K562 (cell line): ENCODE results near the gene FTO. TPM values are rescaled to one million over a fixed set of nuclear protein-coding genes. Genes with fewer than 3 reads are reported as not detected.

Experiments used
- ATAC-seq: fragments of 200-7000 bp; cut with Tn5 transposase; 3 replicates; pipeline ENCODE4 v1.9.1; 2020; ENCODE audit warnings: moderate library complexity
- BruUV-seq: library from RNA; stranded (reverse); fragments of 400-500 nt; replicated peaks from 2 replicates; lab custom pipeline; 2021; lab: Mats Ljungman, UMichigan
- CTCF ChIA-PET: fragments of 300-600 bp; formaldehyde crosslinking; extraction: SDS; loops from one replicate; lab custom pipeline; 2021; ENCODE audit warnings: low intra/inter-chr PET ratio; lab: Yijun Ruan, JAX
- POLR2A ChIA-PET: fragments of 300-600, 350-650 bp; sonication (Branson Sonifier 250); formaldehyde crosslinking; extraction: SDS; loops from one replicate; lab custom pipeline; 2021; ENCODE audit warnings: antibody characterized with exemption, inconsistent platforms; lab: Yijun Ruan, JAX
- DNase-seq, 4 experiments: peaks; one replicate each; pipeline versions ENCODE4 v3.0.0 to v3.0.0-alpha.2; 2011 to 2018; ENCODE audit warnings: low spot score in 3 of 4, mixed read lengths in 3 of 4; ENCODE audit errors: extremely low read depth in 1 of 4
- FAIRE-seq: peaks from 2 replicates; lab custom pipeline; 2011; peaks lifted over from hg19 to GRCh38; lab: Jason Lieb, UNC
- H2AFZ ChIP-seq: 2 replicates; pipeline ENCODE4 v1.6.0; 2011; ENCODE audit warnings: low read depth, low read length, control low read depth, inconsistent platforms
- H3K27ac ChIP-seq: fragments of 200-600 bp; 3 replicates; pipeline ENCODE4 v1.8.0; 2011; ENCODE audit warnings: low read depth, mild to moderate bottlenecking, control low read depth, inconsistent platforms, low read length, moderate library complexity, mixed read lengths; ENCODE audit errors: extremely low read depth
- H3K27me3 ChIP-seq, 2 experiments: fragments of 300-600 bp in 1 of 2; 2 replicates in 1 of 2; 3 replicates in 1 of 2; pipeline versions ENCODE4 v1.6.0 to v1.8.0; 2011; ENCODE audit warnings: inconsistent platforms in 2 of 2, low read length in 2 of 2, mild to moderate bottlenecking in 1 of 2, mixed read lengths in 1 of 2, moderate library complexity in 1 of 2; ENCODE audit not compliant: control insufficient read depth in 2 of 2, insufficient read depth in 2 of 2
- H3K36me3 ChIP-seq: fragments of 300-600 bp; 3 replicates; pipeline ENCODE4 v1.8.0; 2011; ENCODE audit warnings: mild to moderate bottlenecking, low read length, inconsistent platforms; ENCODE audit not compliant: control insufficient read depth, insufficient read depth
- H3K4me1 ChIP-seq, 2 experiments: fragments of 200-600 bp in 1 of 2; replicated peaks in 1 of 2; 2 replicates in 1 of 2; 3 replicates in 1 of 2; pipeline versions ENCODE4 v1.5.1 to v1.8.0; 2011; ENCODE audit warnings: inconsistent platforms in 2 of 2, low read length in 2 of 2, mild to moderate bottlenecking in 1 of 2, mixed read lengths in 1 of 2, moderate library complexity in 1 of 2; ENCODE audit not compliant: control insufficient read depth in 2 of 2, insufficient read depth in 2 of 2
- H3K4me2 ChIP-seq: 2 replicates; pipeline ENCODE4 v1.6.1; 2011; ENCODE audit warnings: low read length, control low read depth, inconsistent platforms, mixed read lengths; ENCODE audit not compliant: insufficient read depth
- H3K4me3 ChIP-seq: fragments of 200-600 bp; sonication (generic), shearing (Covaris generic); 2 replicates; pipeline ENCODE4 v1.5.1; 2016; ENCODE audit warnings: control low read depth, inconsistent platforms
- H3K79me2 ChIP-seq: fragments of 200-600 bp; 3 replicates; pipeline ENCODE4 v1.8.0; 2011; ENCODE audit warnings: low read length, inconsistent platforms; ENCODE audit not compliant: control insufficient read depth, insufficient read depth
- H3K9ac ChIP-seq, 2 experiments: 2 replicates each; pipeline versions ENCODE4 v1.6.0 to v1.6.1; 2011; ENCODE audit warnings: low read depth in 2 of 2, low read length in 2 of 2, control low read depth in 1 of 2, inconsistent platforms in 1 of 2, mild to moderate bottlenecking in 1 of 2, mixed read lengths in 1 of 2; ENCODE audit not compliant: insufficient read depth in 1 of 2
- H3K9me1 ChIP-seq: one replicate; pipeline ENCODE4 v1.6.0; 2011; ENCODE audit warnings: inconsistent platforms, mild to moderate bottlenecking, low read length, moderate library complexity; ENCODE audit not compliant: control insufficient read depth, insufficient read depth
- H3K9me3 ChIP-seq: replicated peaks from 2 replicates; pipeline ENCODE4 v1.5.1; 2011; ENCODE audit warnings: low read depth, low read length, inconsistent platforms; ENCODE audit not compliant: control insufficient read depth, insufficient read depth
- H4K20me1 ChIP-seq: replicated peaks from 2 replicates; pipeline ENCODE4 v1.6.1; 2011; ENCODE audit warnings: low read length, inconsistent platforms, mixed read lengths; ENCODE audit not compliant: control insufficient read depth, insufficient read depth
- CCAR2 ChIP-seq: fragments of 200-400 bp; formaldehyde crosslinking; IDR thresholded peaks from 2 replicates; pipeline ENCODE4 v1.6.1; 2017; ENCODE audit warnings: mild to moderate bottlenecking, low read depth, low read length
- DDX20 ChIP-seq: fragments of 450-650 bp; IDR thresholded peaks from 2 replicates; pipeline ENCODE4 v1.6.1; 2016; ENCODE audit warnings: missing genetic modification characterization, low read depth, mild to moderate bottlenecking, missing compliant biosample characterization, moderate library complexity
- JUND ChIP-seq, 2 experiments: IDR thresholded peaks; 2 replicates in 1 of 2; 3 replicates in 1 of 2; pipeline ENCODE4 v1.6.1; 2011; ENCODE audit warnings: borderline replicate concordance in 2 of 2, low read depth in 2 of 2, low read length in 2 of 2, improper control_type of control experiment in 1 of 2, missing biosample characterization in 1 of 2, missing genetic modification characterization in 1 of 2, missing genetic modification reagents in 1 of 2
- MAFK ChIP-seq: IDR thresholded peaks from 2 replicates; pipeline ENCODE4 v1.6.1; 2011; ENCODE audit warnings: low read length, improper control_type of control experiment
- MED1 ChIP-seq: sonication (generic); formaldehyde crosslinking; IDR thresholded peaks from 2 replicates; pipeline ENCODE4 v1.8.1; 2023; ENCODE audit warnings: missing genetic modification reagents, borderline replicate concordance
- NFE2 ChIP-seq: IDR thresholded peaks from 2 replicates; pipeline ENCODE4 v1.6.1; 2014; ENCODE audit warnings: antibody characterized with exemption, low read depth
- PML ChIP-seq: IDR thresholded peaks from 2 replicates; pipeline ENCODE4 v1.6.1; 2012; ENCODE audit warnings: low read length, inconsistent platforms
- RAD21 ChIP-seq, 2 experiments: fragments of 250-450 bp in 1 of 2; fragments of 450-650 bp in 1 of 2; sonication (Bioruptor Pico) in 1 of 2; formaldehyde crosslinking in 1 of 2; IDR thresholded peaks in 1 of 2; conservative IDR thresholded peaks in 1 of 2; 2 replicates each; pipeline versions ENCODE4 v1.4.0 to v1.8.0; 2020 to 2022; ENCODE audit warnings: mild to moderate bottlenecking in 2 of 2, moderate library complexity in 1 of 2
- SAP30 ChIP-seq: fragments of 200-600 bp; sonication (generic); IDR thresholded peaks from 2 replicates; pipeline ENCODE4 v1.6.1; 2012; ENCODE audit warnings: borderline replicate concordance, low read depth, mild to moderate bottlenecking, moderate library complexity, low read length, control low read depth, inconsistent platforms; ENCODE audit not compliant: insufficient read depth, poor library complexity, severe bottlenecking
- TFAM ChIP-seq: fragments of 250-450 bp; sonication (Bioruptor Pico); conservative IDR thresholded peaks from 2 replicates; pipeline ENCODE4 v1.5.0; 2021; ENCODE audit warnings: mild to moderate bottlenecking, moderate library complexity
- THRB ChIP-seq: fragments of 450-650 bp; formaldehyde crosslinking; conservative IDR thresholded peaks from 2 replicates; pipeline ENCODE4 v1.4.0; 2022; ENCODE audit warnings: mild to moderate bottlenecking, missing genetic modification characterization
- ZHX1 ChIP-seq: fragments of 150-350 bp; conservative IDR thresholded peaks from 2 replicates; pipeline ENCODE4 v1.6.1; 2014; ENCODE audit warnings: low read length
- ZNF133 ChIP-seq: fragments of 250-450 bp; sonication (Bioruptor Pico); IDR thresholded peaks from 2 replicates; pipeline ENCODE4 v1.4.0; 2020; ENCODE audit warnings: mild to moderate bottlenecking
- ZNF23 ChIP-seq: fragments of 250-450 bp; sonication (Bioruptor Pico); IDR thresholded peaks from 2 replicates; pipeline ENCODE4 v1.4.0; 2020; ENCODE audit warnings: mild to moderate bottlenecking
- ZNF395 ChIP-seq: fragments of 200-800 bp; sonication (Bioruptor generic); IDR thresholded peaks from 2 replicates; pipeline ENCODE4 v1.6.1; 2017; ENCODE audit warnings: missing genetic modification characterization, missing compliant biosample characterization
- ZNF780A ChIP-seq: fragments of 250-450 bp; sonication (Bioruptor Pico); IDR thresholded peaks from 2 replicates; pipeline ENCODE4 v1.5.0; 2021; ENCODE audit warnings: mild to moderate bottlenecking
- WGBS: fragments of 100-300 bp; shearing (Covaris generic); methylation state at CpG from one replicate; pipeline ENCODE4 v1.1.6; 2016; ENCODE audit warnings: low coverage, mixed read lengths; ENCODE audit not compliant: insufficient coverage; ENCODE audit errors: missing lambda C conversion rate; 5-methylcytosine and 5-hydroxymethylcytosine counted together
- in situ Hi-C: fragments of 300-500 bp; cut with MboI; formaldehyde crosslinking; loops from 4 replicates; pipeline ENCODE4 v1.15.0; 2018; ENCODE audit warnings: inconsistent platforms, mixed read lengths
- intact Hi-C: fragments of 100-400 bp; cut with micrococcal nuclease; formaldehyde crosslinking; loops from 2 replicates; pipeline ENCODE4 v1.14.2; 2022
- polyA plus RNA-seq, 8 experiments: library from polyadenylated mRNA; depleted of rRNA in 4 of 8; stranded (reverse) in 5 of 8; unstranded in 3 of 8; fragments of >200 nt; fragmentation: Nextera tagmentation in 2 of 8; fragmentation: Illumina TruSeq in 1 of 8; extraction: Ambion mirVana in 2 of 8; extraction: Trizol in 1 of 8; gene quantifications; 2 replicates each; pipeline versions ENCODE4 v1.2.1 to v1.2.3, GENCODE V29; 2011 to 2014; ENCODE audit warnings: inconsistent platforms in 1 of 8, missing spikeins in 1 of 8
- total RNA-seq, 7 experiments: library from RNA; depleted of rRNA in 6 of 7; stranded (reverse); fragments of >200 nt in 6 of 7; fragmentation: Illumina TruSeq in 2 of 7; extraction: Trizol in 2 of 7; gene quantifications; 2 replicates each; pipeline versions ENCODE4 v1.2.1 to v1.2.3, GENCODE V29; 2011 to 2021; ENCODE audit warnings: low replicate concordance in 1 of 7

FTO gene
- total and polyA plus RNA-seq, 9 of the 15 experiments (the other 6 are each of a cell fraction or from before 2014, with no cell fraction given) = 11.3 to 27.7 (median 25.5) TPM

GRCh38 chr16:53757971-53758609, 54.1 kb downstream of the FTO start:
- no TSS peak for BruUV-seq
- CTCF ChIA-PET = no interaction called here
- TF ChIP-seq ZNF395 (no peak), NFE2 (no peak), RAD21 (CRISPR knock-in tag; conservative IDR thresholded peaks at IDR 0.05 in 1 of 2, IDR thresholded peaks at IDR 0.05 in 1 of 2) (no peak), THRB (CRISPR knock-in tag) (no peak), PML (no peak), DDX20 (tag) (no peak), CCAR2 (no peak), TFAM (no peak), ZNF780A (CRISPR knock-in tag) (no peak), ZNF23 (CRISPR knock-in tag) (no peak), ZNF133 (CRISPR knock-in tag) (no peak), SAP30 (no peak), MED1 (no peak), JUND (IDR thresholded peaks at IDR 0.05; ENCODE audit: borderline replicate concordance, low read depth, low read length) (no peak), JUND (tag; IDR thresholded peaks at IDR 0.05; ENCODE audit: borderline replicate concordance, low read depth, low read length) (no peak), MAFK (no peak), ZHX1 (no peak)

More at GRCh38 chr16:53757971-53758609, 54.1 kb downstream of the FTO start:
- Histone ChIP-seq H3K27ac (no peak overlapping the region), H3K9ac (no peak overlapping the region), H3K79me2 (no peaks in the 10 kb centered on the region), H3K4me2 (no peak overlapping the region), H3K27me3 (no peaks in the 10 kb centered on the region), H3K4me3 (no peak overlapping the region), H2AFZ (no peak overlapping the region), H3K9me3 (no peaks in the 10 kb centered on the region), H3K9me1 (no peaks in the 10 kb centered on the region), H3K4me1 (no peaks in the 10 kb centered on the region; a peak in 1 of 5 replicates), H4K20me1 (0 out of 2 replicates have a peak, but pooled peaks cover 4% of the 10 kb centered on the region), H3K36me3 (no peaks in the 10 kb centered on the region)
- DNase-seq (no peak), ATAC-seq (no peak), FAIRE-seq (no peak)
- in situ Hi-C loops = no loop called here
- POLR2A ChIA-PET = no interaction called here
- WGBS = 13% methylated on average over 4 of the region's 4 CpGs
- intact Hi-C loops = loop anchor here (10.0 kb wide), 1 partner anchor 213 kb away; no protein-coding TSS in a partner anchor
